Cerebellar cortex (tissue), 1 donor: ENCODE results near the gene LMOD1.
A peak's percentile ranks its signal among the peaks of the same experiment; 100 is the strongest.
"Not testable (repeated sequence)": the region's sequence is repeated elsewhere in the genome, so short reads cannot be mapped to it uniquely, and the experiment has no call there.

Experiments used
- DNase-seq: peaks from one replicate; pipeline ENCODE4 v3.0.0-alpha.2; 2015; ENCODE audit warnings: low spot score

LMOD1 gene

DNA sequence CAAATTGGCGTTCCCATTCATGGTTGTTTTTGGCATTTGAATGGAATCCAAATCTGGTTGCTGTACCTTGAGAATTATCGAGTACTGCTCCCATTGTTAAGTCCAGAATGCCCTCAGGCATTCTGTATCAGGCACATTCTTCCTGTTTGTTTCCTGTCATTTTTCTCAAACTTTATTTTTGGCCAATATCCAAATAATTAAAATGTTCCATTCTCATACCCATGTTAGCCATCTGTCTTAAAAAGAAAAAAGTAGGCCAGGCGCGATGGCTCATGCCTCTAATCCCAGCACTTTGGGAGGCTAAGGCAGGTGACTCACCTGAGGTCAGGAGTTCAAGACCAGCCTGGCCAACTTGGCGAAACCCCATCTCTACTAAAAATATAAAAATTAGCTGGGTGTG, 86.9 kb downstream of the LMOD1 start:
- no peak for DNase-seq

GRCh38 chr1:201856722-201857121, 89.6 kb downstream of the LMOD1 start:
- not testable (repeated sequence) for DNase-seq

GRCh38 chr1:201851949-201852348, 94.4 kb downstream of the LMOD1 start:
- DNase-seq = no peak

- no peak for DNase-seq
These were observed 96.3 kb downstream of the LMOD1 start for GRCh38 chr1:201850053-201850397.

DNA sequence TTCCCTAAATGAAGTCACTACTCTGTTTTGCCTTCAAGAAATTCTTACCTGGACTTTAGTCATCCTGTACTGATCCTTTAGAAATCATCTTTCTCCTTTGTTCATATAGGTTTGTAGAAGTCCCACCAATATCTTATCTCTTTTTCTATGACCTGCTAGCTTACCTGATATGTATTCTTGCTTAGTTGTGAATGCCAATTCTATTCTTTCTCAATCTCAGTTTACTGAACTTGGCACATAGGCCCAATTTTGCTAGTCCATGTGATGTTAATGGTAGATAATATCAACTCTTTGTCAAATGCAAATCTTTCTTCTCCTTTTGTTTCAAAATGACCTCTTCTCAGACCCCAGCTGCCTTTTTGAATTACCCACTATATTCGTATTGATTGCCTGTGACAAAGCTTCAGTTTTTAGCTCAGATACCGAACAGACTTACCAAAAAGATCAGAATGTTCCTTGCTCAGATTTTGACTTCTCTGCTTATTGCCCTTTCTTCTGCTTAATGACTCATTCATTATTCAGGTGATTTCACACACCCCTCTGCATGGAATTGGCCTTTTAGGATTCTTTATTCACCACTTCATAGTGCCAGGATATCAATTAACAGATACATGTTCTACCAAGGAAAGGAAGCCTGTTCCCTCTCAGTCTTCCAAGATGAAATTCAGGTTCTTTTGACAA, 96.8 kb downstream of the LMOD1 start:
- DNase-seq = no peak

- no peak for DNase-seq
These were observed 98.1 kb downstream of the LMOD1 start for GRCh38 chr1:201848230-201848629.

DNA sequence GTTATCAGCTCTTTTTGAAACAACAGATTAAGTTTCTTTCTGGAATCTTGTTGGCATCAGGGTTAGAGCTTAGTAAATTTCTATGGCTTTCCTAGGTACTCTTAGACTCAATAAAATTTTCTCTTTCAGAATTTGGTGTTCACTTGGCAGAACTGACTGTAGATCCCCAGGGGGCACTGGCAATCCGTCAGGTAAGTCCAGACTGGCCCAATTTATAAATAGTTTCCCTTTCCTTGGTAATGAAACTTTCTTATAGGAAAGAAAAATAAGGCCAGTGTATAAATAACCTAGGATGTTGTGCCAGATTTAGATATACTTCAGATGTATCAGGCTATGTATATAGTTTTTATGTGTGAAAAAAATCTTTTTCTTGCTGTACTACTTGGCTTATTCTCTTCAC, 99.2 kb downstream of the LMOD1 start:
- peak; percentile 64 for DNase-seq
